HCT116 (cell line): Measurements from ENCODE around the gene LSM11. TPM values are rescaled to one million over a fixed set of nuclear protein-coding genes. Genes with fewer than 3 reads are reported as not detected.

Source experiments
- ATAC-seq: fragments of 200-7000 bp; cut with Tn5 transposase; 2 replicates; pipeline ENCODE4 v1.9.1; 2020; ENCODE audit warnings: mild to moderate bottlenecking, moderate library complexity
- BruUV-seq: library from RNA; stranded (reverse); fragments of 400-500 nt; replicated peaks from 2 replicates; lab custom pipeline; 2021; lab: Mats Ljungman, UMichigan
- CTCF ChIA-PET: fragments of 300-600 bp; sonication (Branson Sonifier 250); formaldehyde crosslinking; loops from one replicate; lab custom pipeline; 2021; ENCODE audit warnings: antibody characterized with exemption; lab: Charles Lee
- POLR2A ChIA-PET: fragments of 300-600, 350-600 bp; sonication (Branson Sonifier 250); formaldehyde crosslinking; loops from one replicate; lab custom pipeline; 2021; ENCODE audit warnings: antibody characterized with exemption; lab: Charles Lee
- RAD21 ChIA-PET, 2 experiments: fragments of 300-600 bp; sonication (Branson Sonifier 250); formaldehyde crosslinking; loops; one replicate each; lab custom pipeline; 2023; ENCODE audit warnings: low total read pairs in 2 of 2; ENCODE audit not compliant: uncharacterized antibody in 2 of 2, unreplicated experiment in 2 of 2, low non-redundant PET in 1 of 2; lab: Charles Lee
- DNase-seq: peaks from one replicate; pipeline ENCODE4 v3.0.0-alpha.2; 2010; ENCODE audit warnings: low read depth, low spot score
- H2AFZ ChIP-seq: fragments of 200-600 bp; shearing (Covaris generic), sonication (generic); 2 replicates; pipeline ENCODE4 v1.6.1; 2017; ENCODE audit warnings: low read depth, mixed run types, mixed read lengths, antibody characterized with exemption, low read length; ENCODE audit not compliant: poor library complexity, severe bottlenecking
- H3K27ac ChIP-seq: 2 replicates; pipeline ENCODE4 v1.5.1; 2012; ENCODE audit warnings: low read depth, low read length
- H3K27me3 ChIP-seq: fragments of 200-600 bp; sonication (generic); 2 replicates; pipeline ENCODE4 v1.6.1; 2016; ENCODE audit warnings: mixed run types, low read length, mixed read lengths; ENCODE audit not compliant: insufficient read depth
- H3K36me3 ChIP-seq, 2 experiments: fragments of 200-500 bp in 1 of 2; fragments of 200-600 bp in 1 of 2; sonication (Bioruptor generic) in 1 of 2; sonication (generic) in 1 of 2; 2 replicates each; pipeline versions ENCODE4 v1.5.1 to v1.6.1; 2014 to 2016; ENCODE audit warnings: low read length in 2 of 2, inconsistent platforms in 1 of 2, mixed read lengths in 1 of 2, mixed run types in 1 of 2; ENCODE audit not compliant: insufficient read depth in 2 of 2, control insufficient read depth in 1 of 2
- H3K4me1 ChIP-seq, 2 experiments: fragments of 200-600 bp in 1 of 2; sonication (generic) in 1 of 2; 2 replicates each; pipeline versions ENCODE4 v1.5.1 to v1.6.1; 2012 to 2017; ENCODE audit warnings: low read length in 2 of 2, inconsistent platforms in 1 of 2, mild to moderate bottlenecking in 1 of 2, mixed read lengths in 1 of 2, mixed run types in 1 of 2, moderate library complexity in 1 of 2; ENCODE audit not compliant: insufficient read depth in 2 of 2, control insufficient read depth in 1 of 2
- H3K4me2 ChIP-seq: fragments of 200-600 bp; sonication (generic); 2 replicates; pipeline ENCODE4 v1.6.1; 2017; ENCODE audit warnings: mixed run types, low read length, mixed read lengths
- H3K4me3 ChIP-seq, 2 experiments: fragments of 200-600 bp in 1 of 2; sonication (generic) in 1 of 2; replicated peaks in 1 of 2; 2 replicates each; pipeline ENCODE4 v1.5.1; 2011 to 2016; ENCODE audit warnings: low read length in 2 of 2, control low read depth in 1 of 2, low read depth in 1 of 2, mild to moderate bottlenecking in 1 of 2, mixed read lengths in 1 of 2, mixed run types in 1 of 2
- H3K79me2 ChIP-seq: fragments of 200-600 bp; sonication (generic); 2 replicates; pipeline ENCODE4 v1.6.1; 2017; ENCODE audit warnings: mild to moderate bottlenecking, mixed run types, low read length, moderate library complexity, mixed read lengths; ENCODE audit not compliant: insufficient read depth
- H3K9ac ChIP-seq: fragments of 200-600 bp; sonication (generic); 2 replicates; pipeline ENCODE4 v1.6.1; 2016; ENCODE audit warnings: low read length, mixed read lengths
- H3K9me2 ChIP-seq: fragments of 200-600 bp; sonication (generic), shearing (Covaris generic); 2 replicates; pipeline ENCODE4 v1.6.1; 2017; ENCODE audit warnings: mixed run types, mild to moderate bottlenecking, moderate library complexity; ENCODE audit not compliant: insufficient read depth
- H3K9me3 ChIP-seq, 2 experiments: fragments of 200-500 bp in 1 of 2; fragments of 200-600 bp in 1 of 2; sonication (Bioruptor generic) in 1 of 2; sonication (generic) in 1 of 2; 2 replicates each; pipeline ENCODE4 v1.6.1; 2014 to 2017; ENCODE audit warnings: low read length in 2 of 2, mixed read lengths in 2 of 2, inconsistent platforms in 1 of 2, low read depth in 1 of 2, mild to moderate bottlenecking in 1 of 2, mixed run types in 1 of 2, moderate library complexity in 1 of 2; ENCODE audit not compliant: control insufficient read depth in 1 of 2, insufficient read depth in 1 of 2
- H4K20me1 ChIP-seq: fragments of 200-600 bp; sonication (generic), shearing (Covaris generic); 2 replicates; pipeline ENCODE4 v1.6.1; 2017; ENCODE audit warnings: mixed run types, mild to moderate bottlenecking, moderate library complexity; ENCODE audit not compliant: insufficient read depth
- ATF3 ChIP-seq: IDR thresholded peaks from 2 replicates; pipeline ENCODE4 v1.6.1; 2012
- CBX3 ChIP-seq: IDR thresholded peaks from 2 replicates; pipeline ENCODE4 v1.6.1; 2012; ENCODE audit warnings: low read depth
- CEBPB ChIP-seq: IDR thresholded peaks from 2 replicates; pipeline ENCODE4 v1.6.1; 2012; ENCODE audit warnings: low read depth
- SRF ChIP-seq: IDR thresholded peaks from 2 replicates; pipeline ENCODE4 v1.6.1; 2012; ENCODE audit warnings: low read depth
- YY1 ChIP-seq: IDR thresholded peaks from 2 replicates; pipeline ENCODE4 v1.6.1; 2011; ENCODE audit warnings: low read length, low read depth, moderate library complexity, mild to moderate bottlenecking; ENCODE audit not compliant: insufficient replicate concordance; ENCODE audit errors: extremely low read depth
- intact Hi-C: fragments of 100-400 bp; cut with micrococcal nuclease; formaldehyde crosslinking; loops from 2 replicates; pipeline ENCODE4 v1.10.0; 2022
- total RNA-seq: library from RNA; stranded (reverse); gene quantifications from one replicate; pipeline ENCODE4 v1.2.1, GENCODE V29; 2021; ENCODE audit not compliant: unreplicated experiment

Gene LSM11
- total RNA-seq, 1 experiment from 2014 or later, result 6.2 TPM

GRCh38 chr5:157749462-157749799, 5.9 kb downstream of the LSM11 start:
- POLR2A ChIA-PET, result no interaction called here
- Histone ChIP-seq H3K27ac (no peak overlapping the region), H3K4me2 (no peak overlapping the region)

DNA sequence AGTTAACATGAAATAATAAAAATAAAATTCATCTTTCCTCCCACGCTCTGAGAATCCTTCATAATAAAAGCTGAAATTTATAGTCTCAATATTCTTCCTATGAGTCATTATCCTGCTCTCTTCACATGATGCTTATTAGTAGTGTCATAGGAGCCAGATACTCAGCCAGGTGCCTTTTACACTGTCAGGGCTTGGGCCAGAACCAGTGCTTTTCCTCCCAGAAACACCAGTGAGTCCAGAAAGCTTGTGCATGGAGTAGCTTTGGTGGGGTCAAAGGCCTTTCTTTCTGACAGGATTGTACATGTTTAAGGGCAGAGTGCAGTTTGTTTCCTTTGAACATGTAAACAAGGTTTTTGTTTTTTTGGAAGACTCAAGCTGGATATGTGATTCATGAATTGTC, 6.8 kb downstream of the LSM11 start:
- ATAC-seq (no peak), DNase-seq (no peak)
- ChIA-PET POLR2A (no interaction called here), CTCF (no interaction called here), RAD21 (no interaction called here)
- Histone ChIP-seq H2AFZ (no peak overlapping the region), H3K27ac (no peak overlapping the region), H3K27me3 (no peaks in the 10 kb centered on the region), H4K20me1 (no peaks in the 10 kb centered on the region), H3K4me1 (peaks cover 0 to 3% of the 10 kb centered on the region in 2 experiments; a peak in 1 of 4 replicates), H3K9ac (no peak overlapping the region), H3K9me3 (no peaks in the 10 kb centered on the region), H3K36me3 (peaks cover 7 to 14% of the 10 kb centered on the region in 2 experiments; a peak in 1 of 4 replicates), H3K9me2 (no peaks in the 10 kb centered on the region), H3K79me2 (no peaks in the 10 kb centered on the region), H3K4me2 (no peak overlapping the region), H3K4me3 (no peak overlapping the region)
- intact Hi-C loops, result no loop called here
- no peak for TF ChIP-seq SRF
- BruUV-seq, result no TSS peak

More at GRCh38 chr5:157749462-157749799, 5.9 kb downstream of the LSM11 start:
- no peaks in the 10 kb centered on the region for H3K27me3 ChIP-seq
- DNase-seq (no peak), ATAC-seq (no peak)
- peaks cover 2 to 9% of the 10 kb centered on the region in 2 experiments; a peak in 1 of 4 replicates for H3K36me3 ChIP-seq
- no peaks in the 10 kb centered on the region for H4K20me1 ChIP-seq
- H3K79me2 ChIP-seq, result no peaks in the 10 kb centered on the region
- no peaks in the 10 kb centered on the region for H3K9me2 ChIP-seq
- ChIA-PET RAD21 (no interaction called here), CTCF (interaction anchor here (1.0 kb wide), 1 partner anchor 421 kb away, joined by 4 read pairs; no protein-coding TSS in a partner anchor)
- TF ChIP-seq ATF3 (no peak), YY1 (no peak), CBX3 (no peak), CEBPB (no peak), SRF (no peak)
- H3K4me3 ChIP-seq, result no peak overlapping the region
- no peaks in the 10 kb centered on the region for H3K9me3 ChIP-seq
- no peak overlapping the region for H3K9ac ChIP-seq
- no TSS peak for BruUV-seq
- peaks cover 3 to 11% of the 10 kb centered on the region in 2 experiments; a peak in 2 of 4 replicates for H3K4me1 ChIP-seq
- no peak overlapping the region for H2AFZ ChIP-seq
- intact Hi-C loops, result loop anchor here (10.0 kb wide), 2 partner anchors 495 to 605 kb away; partner anchors contain the start of gene MED7
